K562 (cell line): ENCODE measurements around the gene ZNF839. TPM values are rescaled to one million over a fixed set of nuclear protein-coding genes. Genes with fewer than 3 reads are reported as not detected.

ENCODE experiments used
- CGGBP1 ChIP-seq: fragments of 250-450 bp; sonication (Bioruptor Pico); IDR thresholded peaks from 2 replicates; pipeline ENCODE4 v1.9.0; 2021; ENCODE audit warnings: mild to moderate bottlenecking
- CREB3L1 ChIP-seq: fragments of 450-650 bp; IDR thresholded peaks from 2 replicates; pipeline ENCODE4 v1.6.1; 2014; ENCODE audit warnings: low read depth, mild to moderate bottlenecking, moderate library complexity, borderline replicate concordance
- DPF2 ChIP-seq: fragments of 450-650 bp; IDR thresholded peaks from 2 replicates; pipeline ENCODE4 v1.6.1; 2016
- HEY1 ChIP-seq: fragments of 250-450 bp; sonication (Bioruptor Pico); IDR thresholded peaks from 2 replicates; pipeline ENCODE4 v1.5.0; 2020; ENCODE audit warnings: mild to moderate bottlenecking, moderate library complexity, borderline replicate concordance
- HMGN3 ChIP-seq: IDR thresholded peaks from 2 replicates; pipeline ENCODE4 v1.6.1; 2011; ENCODE audit warnings: borderline replicate concordance, low read depth, mild to moderate bottlenecking, mixed read lengths, low read length; ENCODE audit not compliant: insufficient read length; ENCODE audit errors: extremely low read depth
- KAT7 ChIP-seq: sonication (generic); formaldehyde crosslinking; IDR thresholded peaks from 2 replicates; pipeline ENCODE4 v1.8.0; 2022; ENCODE audit warnings: missing genetic modification reagents, mild to moderate bottlenecking, borderline replicate concordance
- KDM2B ChIP-seq: fragments of 250-450 bp; sonication (Bioruptor Pico); IDR thresholded peaks from 2 replicates; pipeline ENCODE4 v1.8.0; 2021; ENCODE audit warnings: mild to moderate bottlenecking, moderate library complexity
- MIER1 ChIP-seq: fragments of 450-650 bp; IDR thresholded peaks from 2 replicates; pipeline ENCODE4 v1.6.1; 2016; ENCODE audit warnings: antibody characterized with exemption, mild to moderate bottlenecking, low read depth
- NCOR1 ChIP-seq: fragments of 450-650 bp; IDR thresholded peaks from 2 replicates; pipeline ENCODE4 v1.6.1; 2016; ENCODE audit warnings: mild to moderate bottlenecking, moderate library complexity
- NR2C1 ChIP-seq, 2 experiments: fragments of 450-650 bp; IDR thresholded peaks; 2 replicates each; pipeline ENCODE4 v1.6.1; 2017; ENCODE audit warnings: mild to moderate bottlenecking in 2 of 2, antibody characterized with exemption in 1 of 2, inconsistent platforms in 1 of 2, missing compliant biosample characterization in 1 of 2, missing genetic modification characterization in 1 of 2
- POU5F1 ChIP-seq: fragments of 150-350 bp; IDR thresholded peaks from 2 replicates; pipeline ENCODE4 v1.6.1; 2014; ENCODE audit warnings: borderline replicate concordance, low read length, low read depth, mild to moderate bottlenecking; ENCODE audit not compliant: partially characterized antibody
- STAT6 ChIP-seq: sonication (generic); formaldehyde crosslinking; IDR thresholded peaks from 2 replicates; pipeline ENCODE4 v1.8.1; 2023; ENCODE audit warnings: mild to moderate bottlenecking, missing genetic modification reagents
- TBL1XR1 ChIP-seq, 2 experiments: IDR thresholded peaks; 2 replicates each; pipeline ENCODE4 v1.6.1; 2012; ENCODE audit warnings: improper control_type of control experiment in 2 of 2, low read length in 2 of 2, mild to moderate bottlenecking in 1 of 2
- TOE1 ChIP-seq, 2 experiments: fragments of 450-650 bp in 1 of 2; sonication (generic) in 1 of 2; formaldehyde crosslinking in 1 of 2; IDR thresholded peaks; 2 replicates each; pipeline versions ENCODE4 v1.7.1 to v1.8.0; 2016 to 2022; ENCODE audit warnings: borderline replicate concordance in 2 of 2, mild to moderate bottlenecking in 2 of 2, antibody characterized with exemption in 1 of 2, inconsistent platforms in 1 of 2, low read depth in 1 of 2, missing genetic modification reagents in 1 of 2, moderate library complexity in 1 of 2
- ZC3H4 ChIP-seq: sonication (generic); formaldehyde crosslinking; IDR thresholded peaks from 2 replicates; pipeline ENCODE4 v1.9.0; 2021; ENCODE audit warnings: missing genetic modification reagents, borderline replicate concordance
- ZC3H8 ChIP-seq: fragments of 450-650 bp; IDR thresholded peaks from 2 replicates; pipeline ENCODE4 v1.6.1; 2017
- ZFP36 ChIP-seq: fragments of 150-350 bp; IDR thresholded peaks from 2 replicates; pipeline ENCODE4 v1.6.1; 2018; ENCODE audit warnings: low read length, low read depth; ENCODE audit not compliant: partially characterized antibody
- ZNF224 ChIP-seq: sonication (generic); formaldehyde crosslinking; IDR thresholded peaks from 2 replicates; pipeline ENCODE4 v1.8.0; 2022; ENCODE audit warnings: mild to moderate bottlenecking, missing genetic modification reagents
- ZNF398 ChIP-seq: fragments of 250-450 bp; sonication (Bioruptor Pico); IDR thresholded peaks from 2 replicates; pipeline ENCODE4 v1.8.0; 2021; ENCODE audit warnings: moderate library complexity, mild to moderate bottlenecking, inconsistent platforms
- ZNF41 ChIP-seq: fragments of 250-450 bp; sonication (Bioruptor Pico); conservative IDR thresholded peaks from 2 replicates; pipeline ENCODE4 v1.4.0; 2020; ENCODE audit warnings: mild to moderate bottlenecking
- ZNF431 ChIP-seq: sonication (generic); formaldehyde crosslinking; IDR thresholded peaks from 2 replicates; pipeline ENCODE4 v1.8.0; 2022; ENCODE audit warnings: mild to moderate bottlenecking, missing genetic modification reagents
- polyA plus RNA-seq, 8 experiments: library from polyadenylated mRNA; depleted of rRNA in 4 of 8; stranded (reverse) in 5 of 8; unstranded in 3 of 8; fragments of >200 nt; fragmentation: Nextera tagmentation in 2 of 8; fragmentation: Illumina TruSeq in 1 of 8; extraction: Ambion mirVana in 2 of 8; extraction: Trizol in 1 of 8; gene quantifications; 2 replicates each; pipeline versions ENCODE4 v1.2.1 to v1.2.3, GENCODE V29; 2011 to 2014; ENCODE audit warnings: inconsistent platforms in 1 of 8, missing spikeins in 1 of 8
- total RNA-seq, 7 experiments: library from RNA; depleted of rRNA in 6 of 7; stranded (reverse); fragments of >200 nt in 6 of 7; fragmentation: Illumina TruSeq in 2 of 7; extraction: Trizol in 2 of 7; gene quantifications; 2 replicates each; pipeline versions ENCODE4 v1.2.1 to v1.2.3, GENCODE V29; 2011 to 2021; ENCODE audit warnings: low replicate concordance in 1 of 7

Gene ZNF839
- total and polyA plus RNA-seq, 9 of the 15 experiments (the other 6 are each of a cell fraction or from before 2014, with no cell fraction given), result 0.42 to 8.4 (median 5.7) TPM

- TF ChIP-seq ZNF398 (no peak), MIER1 (no peak), HMGN3 (peak; percentile 56), CREB3L1 (no peak), CGGBP1 (CRISPR knock-in tag) (no peak), KDM2B (CRISPR knock-in tag) (no peak), TBL1XR1 (IDR thresholded peaks at IDR 0.05; ENCODE audit: low read length in 2 of 2) (peak in 1 of 2 experiments; percentile 50; a peak in 1 of 4 replicates), ZNF431 (CRISPR knock-in tag) (0 out of 2 replicates have a peak, but pooled peaks have one; percentile 19), NR2C1 (IDR thresholded peaks at IDR 0.05) (no peak), NR2C1 (tag; IDR thresholded peaks at IDR 0.05) (peak; percentile 17; the same call in 1 of the 2 replicates), TOE1 (IDR thresholded peaks at IDR 0.05; ENCODE audit: borderline replicate concordance) (peak; percentile 69; the same call in 1 of the 2 replicates), TOE1 (CRISPR knock-in tag; IDR thresholded peaks at IDR 0.05; ENCODE audit: borderline replicate concordance, low read depth) (no peak), HEY1 (CRISPR knock-in tag) (no peak), STAT6 (CRISPR knock-in tag) (no peak), ZNF41 (CRISPR knock-in tag) (no peak), ZC3H4 (no peak), KAT7 (CRISPR knock-in tag) (peak; percentile 77; the same call in 1 of the 2 replicates), ZNF224 (CRISPR knock-in tag) (no peak), ZFP36 (no peak), NCOR1 (no peak), DPF2 (no peak), POU5F1 (peak; percentile 91), ZC3H8 (no peak)
Measured at GRCh38 chr14:102319351-102320032, at the start of gene ZNF839 (continued).
